ENCODE data around the gene TESK1.

Gene TESK1

GRCh38 chr9:35618325-35618727 is 13.3 kb downstream of the TESK1 start, which contains the start of gene CD72:
CD72 (minus strand) TSS chr9:35618413; CDS start chr9:35618303, 110 bp downstream.
- Histone ChIP-seq H3F3A (ENCODE audit: insufficient read depth, low read length) (peaks cover 15% of the 10 kb centered on the region), H3K79me2 (ENCODE audit: insufficient read depth, low read length) (no peaks in the 10 kb centered on the region), H2AFZ (ENCODE audit: low read length) (no peak within 1 kb of the TSS), H3K27me3 (ENCODE audit: insufficient read depth, low read length) (no peaks in the 10 kb centered on the region), H3K27ac (ENCODE audit: low read depth, low read length, poor library complexity, severe bottlenecking) (peak within 1 kb of the TSS; percentile 100), H3K4me1 (ENCODE audit: insufficient read depth, low read length, severe bottlenecking) (peaks cover 73% of the 10 kb centered on the region), H3K9ac (ENCODE audit: low read length) (peak within 1 kb of the TSS; percentile 93), H4K20me1 (ENCODE audit: insufficient read depth, low read length) (no peaks in the 10 kb centered on the region), H3K9me2 (ENCODE audit: low read depth, low read length) (no peaks in the 10 kb centered on the region), H3K36me3 (ENCODE audit: insufficient read depth, low read length) (peaks cover 29% of the 10 kb centered on the region; the same call in 1 of the 2 replicates), H3K9me3 (ENCODE audit: low read length) (no peaks in the 10 kb centered on the region), H3K4me3 (ENCODE audit: low read depth, low read length, poor library complexity, severe bottlenecking) (peak within 1 kb of the TSS; percentile 74), H3K4me2 (ENCODE audit: low read length) (peak within 1 kb of the TSS; percentile 95)
- TF ChIP-seq EZH2 (IDR thresholded peaks at IDR 0.05; ENCODE audit: borderline replicate concordance, low read length), result no peak
- TF ChIP-seq, protein P1, sequence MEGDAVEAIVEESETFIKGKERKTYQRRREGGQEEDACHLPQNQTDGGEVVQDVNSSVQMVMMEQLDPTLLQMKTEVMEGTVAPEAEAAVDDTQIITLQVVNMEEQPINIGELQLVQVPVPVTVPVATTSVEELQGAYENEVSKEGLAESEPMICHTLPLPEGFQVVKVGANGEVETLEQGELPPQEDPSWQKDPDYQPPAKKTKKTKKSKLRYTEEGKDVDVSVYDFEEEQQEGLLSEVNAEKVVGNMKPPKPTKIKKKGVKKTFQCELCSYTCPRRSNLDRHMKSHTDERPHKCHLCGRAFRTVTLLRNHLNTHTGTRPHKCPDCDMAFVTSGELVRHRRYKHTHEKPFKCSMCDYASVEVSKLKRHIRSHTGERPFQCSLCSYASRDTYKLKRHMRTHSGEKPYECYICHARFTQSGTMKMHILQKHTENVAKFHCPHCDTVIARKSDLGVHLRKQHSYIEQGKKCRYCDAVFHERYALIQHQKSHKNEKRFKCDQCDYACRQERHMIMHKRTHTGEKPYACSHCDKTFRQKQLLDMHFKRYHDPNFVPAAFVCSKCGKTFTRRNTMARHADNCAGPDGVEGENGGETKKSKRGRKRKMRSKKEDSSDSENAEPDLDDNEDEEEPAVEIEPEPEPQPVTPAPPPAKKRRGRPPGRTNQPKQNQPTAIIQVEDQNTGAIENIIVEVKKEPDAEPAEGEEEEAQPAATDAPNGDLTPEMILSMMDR (IDR thresholded peaks at IDR 0.05; ENCODE audit: low read length), result no peak

DNA sequence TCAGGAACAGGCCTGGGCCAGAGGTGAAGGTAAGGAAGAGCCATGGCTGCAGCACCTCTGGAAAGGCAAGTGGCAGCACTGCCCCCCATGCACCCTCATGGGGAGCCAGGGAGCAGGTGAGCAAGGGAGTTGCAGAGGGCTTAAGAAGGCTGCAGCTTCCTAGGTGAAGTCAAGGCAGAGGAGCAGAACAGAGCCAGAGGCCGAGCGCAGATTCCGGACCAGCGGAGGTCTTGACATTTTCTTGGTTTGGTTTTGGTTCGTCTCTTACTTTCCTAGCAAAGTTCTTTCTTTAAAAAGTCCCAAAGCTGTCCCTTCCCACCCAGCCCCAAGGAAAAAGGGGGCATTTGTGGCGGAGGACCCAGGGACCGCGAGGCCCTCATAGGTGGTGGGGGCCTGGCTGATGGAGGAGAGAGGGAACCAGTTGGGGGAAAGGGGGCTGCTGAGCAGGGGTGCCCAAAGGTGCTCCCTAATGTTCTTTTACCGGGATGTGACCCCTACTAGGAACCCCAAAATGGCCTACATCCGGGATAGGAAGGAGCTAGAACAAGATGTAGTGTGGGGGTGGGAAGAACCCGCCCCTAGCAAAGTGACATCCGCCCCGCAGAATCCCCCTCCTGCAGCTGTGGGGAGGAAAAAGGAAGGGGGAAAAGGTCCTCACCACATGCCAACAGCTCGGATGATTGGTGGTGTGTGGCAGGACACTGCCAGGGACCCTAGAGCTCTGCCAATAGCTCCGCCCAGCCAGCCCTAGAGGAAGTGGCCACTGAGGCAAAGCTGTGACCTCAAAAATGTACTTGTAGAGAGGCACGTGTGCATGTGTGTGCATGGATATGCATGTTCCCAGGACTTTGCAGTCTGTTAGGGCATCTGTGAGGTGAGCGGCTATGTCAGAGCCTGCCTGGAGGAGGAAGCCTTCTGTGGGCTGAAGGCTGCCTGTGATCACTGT is 14.1 kb downstream of the TESK1 start:
- Histone ChIP-seq H3K4me2 (ENCODE audit: low read length) (peak overlapping the region; percentile 95), H3K27ac (ENCODE audit: low read depth, low read length, poor library complexity, severe bottlenecking) (peak overlapping the region; percentile 100), H3F3A (ENCODE audit: insufficient read depth, low read length) (peaks cover 15% of the 10 kb centered on the region), H3K79me2 (ENCODE audit: insufficient read depth, low read length) (no peaks in the 10 kb centered on the region), H3K9me2 (ENCODE audit: low read depth, low read length) (no peaks in the 10 kb centered on the region), H3K4me1 (ENCODE audit: insufficient read depth, low read length, severe bottlenecking) (peaks cover 73% of the 10 kb centered on the region), H2AFZ (ENCODE audit: low read length) (no peak overlapping the region), H3K36me3 (ENCODE audit: insufficient read depth, low read length) (peaks cover 21% of the 10 kb centered on the region; the same call in 1 of the 2 replicates), H3K9me3 (ENCODE audit: low read length) (no peaks in the 10 kb centered on the region), H3K27me3 (ENCODE audit: insufficient read depth, low read length) (no peaks in the 10 kb centered on the region), H3K9ac (ENCODE audit: low read length) (peak overlapping the region; percentile 93), H4K20me1 (ENCODE audit: insufficient read depth, low read length) (no peaks in the 10 kb centered on the region), H3K4me3 (ENCODE audit: low read depth, low read length, poor library complexity, severe bottlenecking) (peak overlapping the region; percentile 74)
- no peak for TF ChIP-seq EZH2 (IDR thresholded peaks at IDR 0.05; ENCODE audit: borderline replicate concordance, low read length)
- TF ChIP-seq, protein P1 (IDR thresholded peaks at IDR 0.05; ENCODE audit: low read length), result no peak

DNA sequence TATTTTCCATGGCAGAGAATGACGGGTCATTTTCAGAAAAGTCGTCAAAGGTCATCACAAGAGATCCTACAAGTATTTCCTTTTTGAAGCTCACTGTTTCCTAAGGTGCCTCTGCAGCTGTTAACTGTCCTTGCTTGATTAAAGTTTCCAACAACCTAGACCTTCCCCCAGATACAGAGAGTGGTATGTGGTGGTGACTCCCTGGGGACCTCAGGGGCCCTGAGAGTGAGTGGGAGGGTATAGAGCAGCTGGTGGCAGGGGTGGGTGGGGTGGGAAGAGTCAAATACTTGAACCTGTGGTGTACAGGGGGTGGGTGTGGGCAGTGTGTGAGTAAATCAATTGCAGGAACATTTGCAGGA is 14.7 kb downstream of the TESK1 start:
- H3K36me3 ChIP-seq (ENCODE audit: insufficient read depth, low read length), result peaks cover 14% of the 10 kb centered on the region; the same call in 1 of the 2 replicates
- H3K4me2 ChIP-seq (ENCODE audit: low read length), result peak overlapping the region; percentile 95
- H3K9me3 ChIP-seq (ENCODE audit: low read length), result no peaks in the 10 kb centered on the region
- peak overlapping the region; percentile 93 for H3K9ac ChIP-seq (ENCODE audit: low read length)
- H3K4me1 ChIP-seq (ENCODE audit: insufficient read depth, low read length, severe bottlenecking), result peaks cover 73% of the 10 kb centered on the region
- no peaks in the 10 kb centered on the region for H3K27me3 ChIP-seq (ENCODE audit: insufficient read depth, low read length)
- H3K79me2 ChIP-seq (ENCODE audit: insufficient read depth, low read length), result no peaks in the 10 kb centered on the region
- H3F3A ChIP-seq (ENCODE audit: insufficient read depth, low read length), result peaks cover 15% of the 10 kb centered on the region
- H2AFZ ChIP-seq (ENCODE audit: low read length), result no peak overlapping the region
- H4K20me1 ChIP-seq (ENCODE audit: insufficient read depth, low read length), result no peaks in the 10 kb centered on the region
- H3K4me3 ChIP-seq (ENCODE audit: low read depth, low read length, poor library complexity, severe bottlenecking), result peak overlapping the region; percentile 74
- TF ChIP-seq, protein P1 (IDR thresholded peaks at IDR 0.05; ENCODE audit: low read length), result no peak
- no peak for TF ChIP-seq EZH2 (IDR thresholded peaks at IDR 0.05; ENCODE audit: borderline replicate concordance, low read length)
- no peaks in the 10 kb centered on the region for H3K9me2 ChIP-seq (ENCODE audit: low read depth, low read length)
- H3K27ac ChIP-seq (ENCODE audit: low read depth, low read length, poor library complexity, severe bottlenecking), result peak overlapping the region; percentile 100
